C4-2B (cell line): ENCODE results near the gene CARD14.

Experiments used
- ZFX ChIP-seq: fragments of 450-650 bp; IDR thresholded peaks from 2 replicates; pipeline ENCODE4 v1.6.1; 2017
- TF ChIP-seq, protein P1 (sequence below): fragments of 450-650 bp; conservative IDR thresholded peaks from 2 replicates; pipeline ENCODE4 v1.5.1; 2017; ENCODE audit warnings: mild to moderate bottlenecking

DNA sequence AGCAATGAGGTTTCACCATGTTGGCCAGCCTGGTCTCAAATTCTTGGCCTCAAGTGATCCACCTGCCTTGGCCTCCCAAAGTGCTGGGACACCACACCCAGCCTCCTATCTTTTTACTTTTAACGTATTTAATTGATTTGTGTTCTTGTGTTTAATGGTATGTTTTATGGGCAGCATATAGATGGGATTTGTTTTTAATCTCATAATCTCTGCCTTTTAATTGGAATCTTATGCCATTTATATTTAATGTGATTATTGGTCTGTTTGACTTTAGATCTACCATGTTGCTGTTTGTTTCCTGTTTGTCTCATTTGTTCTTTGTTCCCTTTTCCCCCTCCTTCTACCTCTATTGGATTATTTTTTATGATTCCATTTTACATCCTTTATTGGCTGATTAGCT is 62.6 kb downstream of the CARD14 start:
- TF ChIP-seq, protein P1, sequence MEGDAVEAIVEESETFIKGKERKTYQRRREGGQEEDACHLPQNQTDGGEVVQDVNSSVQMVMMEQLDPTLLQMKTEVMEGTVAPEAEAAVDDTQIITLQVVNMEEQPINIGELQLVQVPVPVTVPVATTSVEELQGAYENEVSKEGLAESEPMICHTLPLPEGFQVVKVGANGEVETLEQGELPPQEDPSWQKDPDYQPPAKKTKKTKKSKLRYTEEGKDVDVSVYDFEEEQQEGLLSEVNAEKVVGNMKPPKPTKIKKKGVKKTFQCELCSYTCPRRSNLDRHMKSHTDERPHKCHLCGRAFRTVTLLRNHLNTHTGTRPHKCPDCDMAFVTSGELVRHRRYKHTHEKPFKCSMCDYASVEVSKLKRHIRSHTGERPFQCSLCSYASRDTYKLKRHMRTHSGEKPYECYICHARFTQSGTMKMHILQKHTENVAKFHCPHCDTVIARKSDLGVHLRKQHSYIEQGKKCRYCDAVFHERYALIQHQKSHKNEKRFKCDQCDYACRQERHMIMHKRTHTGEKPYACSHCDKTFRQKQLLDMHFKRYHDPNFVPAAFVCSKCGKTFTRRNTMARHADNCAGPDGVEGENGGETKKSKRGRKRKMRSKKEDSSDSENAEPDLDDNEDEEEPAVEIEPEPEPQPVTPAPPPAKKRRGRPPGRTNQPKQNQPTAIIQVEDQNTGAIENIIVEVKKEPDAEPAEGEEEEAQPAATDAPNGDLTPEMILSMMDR, result no peak
- TF ChIP-seq ZFX, result no peak
